HFFc6 (cell line): Measurements from ENCODE around the gene CLEC16A. TPM values are rescaled to one million over a fixed set of nuclear protein-coding genes. Genes with fewer than 3 reads are reported as not detected.

Experiments used
- DNase-seq: peaks from one replicate; pipeline ENCODE4 v3.0.0-alpha.2; 2018
- H3K27ac Mint-ChIP-seq: 2 replicates; pipeline ENCODE4 v1.8.0; 2020; ENCODE audit warnings: mild to moderate bottlenecking, mixed read lengths
- H3K27me3 Mint-ChIP-seq: 2 replicates; pipeline ENCODE4 v1.8.0; 2021; ENCODE audit warnings: mild to moderate bottlenecking, moderate library complexity, mixed read lengths; ENCODE audit not compliant: insufficient read depth
- H3K36me3 Mint-ChIP-seq: 2 replicates; pipeline ENCODE4 v1.8.0; 2021; ENCODE audit warnings: low read depth, mixed read lengths
- H3K4me1 Mint-ChIP-seq: 2 replicates; pipeline ENCODE4 v1.8.0; 2020; ENCODE audit warnings: low read depth, mixed read lengths
- H3K4me3 Mint-ChIP-seq: 2 replicates; pipeline ENCODE4 v1.8.0; 2020; ENCODE audit warnings: mild to moderate bottlenecking, moderate library complexity, mixed read lengths
- H3K9me3 Mint-ChIP-seq: 2 replicates; pipeline ENCODE4 v1.8.0; 2020; ENCODE audit warnings: mild to moderate bottlenecking, mixed read lengths
- CTCF ChIP-seq: fragments of 200-600 bp; sonication (generic); IDR thresholded peaks from 2 replicates; pipeline ENCODE4 v1.5.0; 2021; ENCODE audit warnings: antibody characterized with exemption, mild to moderate bottlenecking
- total RNA-seq, 6 experiments: library from RNA; stranded (reverse); fragmentation: NEBNext Ultra II Directional; extraction: Animal tissue kit (Norgen Biotek cat#: 25700); gene quantifications; 2 replicates in 1 of 6; 3 replicates in 5 of 6; pipeline ENCODE4 v1.2.3, GENCODE V29; 2021

The CLEC16A gene
- total RNA-seq, 6 experiments from 2014 or later = 19.4 to 23.2 (median 21.2) TPM

GRCh38 chr16:11029948-11030347 is 85.6 kb downstream of the CLEC16A start:
- TF ChIP-seq CTCF = no peak
- peak; percentile 23 for DNase-seq
- Mint-ChIP-seq H3K27ac (peak overlapping the region; percentile 42; the same call in 1 of the 2 replicates), H3K36me3 (peaks cover 80% of the 10 kb centered on the region), H3K4me3 (peak overlapping the region; percentile 31), H3K4me1 (peaks cover 58% of the 10 kb centered on the region), H3K9me3 (peaks cover 32% of the 10 kb centered on the region), H3K27me3 (no peaks in the 10 kb centered on the region; the same call in 1 of the 2 replicates)

GRCh38 chr16:11030990-11031510 is 86.7 kb downstream of the CLEC16A start:
- DNase-seq = no peak
- TF ChIP-seq CTCF = no peak
- H3K4me3 Mint-ChIP-seq = no peak overlapping the region

GRCh38 chr16:11032000-11032921 is 87.9 kb downstream of the CLEC16A start:
- Mint-ChIP-seq H3K4me1 (peaks cover 63% of the 10 kb centered on the region), H3K4me3 (no peak overlapping the region; the same call in 1 of the 2 replicates), H3K27me3 (no peaks in the 10 kb centered on the region; the same call in 1 of the 2 replicates), H3K9me3 (peaks cover 21% of the 10 kb centered on the region), H3K36me3 (peaks cover 69% of the 10 kb centered on the region), H3K27ac (no peak overlapping the region)
- no peak for TF ChIP-seq CTCF
- DNase-seq = no peak

More at GRCh38 chr16:11030990-11031510, 86.7 kb downstream of the CLEC16A start:
- Mint-ChIP-seq H3K36me3 (peaks cover 81% of the 10 kb centered on the region), H3K9me3 (peaks cover 32% of the 10 kb centered on the region), H3K27me3 (no peaks in the 10 kb centered on the region; the same call in 1 of the 2 replicates), H3K27ac (no peak overlapping the region), H3K4me1 (peaks cover 63% of the 10 kb centered on the region)

- no peak overlapping the region; the same call in 1 of the 2 replicates for H3K4me3 Mint-ChIP-seq
- H3K27me3 Mint-ChIP-seq = no peaks in the 10 kb centered on the region; the same call in 1 of the 2 replicates
- H3K36me3 Mint-ChIP-seq = peaks cover 64% of the 10 kb centered on the region
- peaks cover 15% of the 10 kb centered on the region for H3K9me3 Mint-ChIP-seq
- no peak for TF ChIP-seq CTCF
- H3K4me1 Mint-ChIP-seq = peaks cover 63% of the 10 kb centered on the region
- no peak for DNase-seq
- H3K27ac Mint-ChIP-seq = 0 out of 2 replicates have a peak overlapping the region, but pooled peaks have one; percentile 4
These were observed 88.5 kb downstream of the CLEC16A start for GRCh38 chr16:11032922-11033291.

- peak; percentile 17 for DNase-seq
- Mint-ChIP-seq H3K9me3 (peaks cover 12% of the 10 kb centered on the region), H3K27me3 (no peaks in the 10 kb centered on the region; the same call in 1 of the 2 replicates), H3K4me1 (peaks cover 61% of the 10 kb centered on the region), H3K36me3 (peaks cover 60% of the 10 kb centered on the region), H3K27ac (peak overlapping the region; percentile 48; the same call in 1 of the 2 replicates), H3K4me3 (no peak overlapping the region)
- no peak for TF ChIP-seq CTCF
These were observed 89.5 kb downstream of the CLEC16A start for GRCh38 chr16:11033629-11034420.
